CD14-positive monocyte (primary cell): Measurements from ENCODE around the gene SYNJ2. TPM values are rescaled to one million over a fixed set of nuclear protein-coding genes. Genes with fewer than 3 reads are reported as not detected.

Experiments used
- DNase-seq, 3 donors: peaks; one replicate each; pipeline ENCODE4 v3.0.0-alpha.2; 2011 to 2022
- H2AFZ ChIP-seq: 2 replicates; pipeline ENCODE4 v1.6.0; 2012; ENCODE audit warnings: mild to moderate bottlenecking, low read depth, low read length, inconsistent platforms; ENCODE audit not compliant: insufficient read depth, poor library complexity, severe bottlenecking
- H3K27ac ChIP-seq, 2 donors: 1 replicate in 1 of 2; 2 replicates in 1 of 2; pipeline ENCODE4 v1.5.1; 2012 to 2013; ENCODE audit warnings: low read length in 2 of 2, control low read depth in 1 of 2, inconsistent platforms in 1 of 2, low read depth in 1 of 2, mild to moderate bottlenecking in 1 of 2
- H3K27me3 ChIP-seq, 2 donors: one replicate each; pipeline versions ENCODE4 v1.6.0 to v1.6.1; 2011 to 2013; ENCODE audit warnings: low read length in 2 of 2; ENCODE audit not compliant: control insufficient read depth in 2 of 2, insufficient read depth in 2 of 2
- H3K36me3 ChIP-seq, 2 donors: replicated peaks in 1 of 2; 1 replicate in 1 of 2; 2 replicates in 1 of 2; pipeline versions ENCODE4 v1.5.1 to v1.6.1; 2012 to 2013; ENCODE audit warnings: low read length in 2 of 2, control low read depth in 1 of 2, inconsistent platforms in 1 of 2, mild to moderate bottlenecking in 1 of 2; ENCODE audit not compliant: insufficient read depth in 2 of 2, control insufficient read depth in 1 of 2
- H3K4me1 ChIP-seq, 2 donors: 1 replicate in 1 of 2; 2 replicates in 1 of 2; pipeline versions ENCODE4 v1.5.1 to v1.6.1; 2012 to 2013; ENCODE audit warnings: low read length in 2 of 2, control low read depth in 1 of 2, inconsistent platforms in 1 of 2, mild to moderate bottlenecking in 1 of 2, moderate library complexity in 1 of 2; ENCODE audit not compliant: insufficient read depth in 2 of 2, control insufficient read depth in 1 of 2
- H3K4me2 ChIP-seq: replicated peaks from 2 replicates; pipeline ENCODE3; 2012; ENCODE audit warnings: low read length, moderate library complexity, mild to moderate bottlenecking; ENCODE audit not compliant: poor library complexity, severe bottlenecking; ENCODE audit errors: extremely low read depth
- H3K4me3 ChIP-seq, 3 experiments: fragments of 200-600 bp in 1 of 3; sonication (generic) in 1 of 3; replicated peaks in 1 of 3; 1 replicate in 2 of 3; 2 replicates in 1 of 3; pipeline ENCODE4 v1.5.1; 2011 to 2013; ENCODE audit warnings: low read length in 3 of 3, mild to moderate bottlenecking in 3 of 3, control low read depth in 2 of 3, low read depth in 2 of 3, inconsistent platforms in 1 of 3, moderate library complexity in 1 of 3
- H3K79me2 ChIP-seq: 2 replicates; pipeline ENCODE4 v1.6.0; 2012; ENCODE audit warnings: mild to moderate bottlenecking, control low read depth, inconsistent platforms, low read length, moderate library complexity; ENCODE audit not compliant: insufficient read depth
- H3K9ac ChIP-seq: 2 replicates; pipeline ENCODE4 v1.6.0; 2017; ENCODE audit warnings: low read length, mild to moderate bottlenecking; ENCODE audit not compliant: insufficient read depth, poor library complexity, severe bottlenecking
- H3K9me3 ChIP-seq, 2 donors: replicated peaks in 1 of 2; 1 replicate in 1 of 2; 2 replicates in 1 of 2; pipeline versions ENCODE4 v1.5.1 to v1.6.1; 2012 to 2013; ENCODE audit warnings: low read length in 2 of 2, control low read depth in 1 of 2; ENCODE audit not compliant: control insufficient read depth in 1 of 2, insufficient read depth in 1 of 2
- H4K20me1 ChIP-seq: 2 replicates; pipeline ENCODE4 v1.6.0; 2012; ENCODE audit warnings: mild to moderate bottlenecking, low read length, control low read depth, moderate library complexity; ENCODE audit not compliant: insufficient read depth
- H3K27ac Mint-ChIP-seq, 7 donors: one replicate each; pipeline ENCODE4 v1.8.0; 2020; ENCODE audit warnings: mild to moderate bottlenecking in 7 of 7, mixed read lengths in 7 of 7, moderate library complexity in 6 of 7, inconsistent platforms in 2 of 7
- H3K27me3 Mint-ChIP-seq, 3 donors: one replicate each; pipeline ENCODE4 v1.8.0; 2021 to 2022; ENCODE audit warnings: low read depth in 3 of 3, mild to moderate bottlenecking in 3 of 3, mixed read lengths in 3 of 3, moderate library complexity in 3 of 3, inconsistent platforms in 1 of 3
- H3K36me3 Mint-ChIP-seq, 2 donors: one replicate each; pipeline ENCODE4 v1.8.0; 2020; ENCODE audit warnings: mixed read lengths in 2 of 2, inconsistent platforms in 1 of 2, mild to moderate bottlenecking in 1 of 2
- H3K4me1 Mint-ChIP-seq: one replicate; pipeline ENCODE4 v1.8.0; 2020; ENCODE audit warnings: mild to moderate bottlenecking, mixed read lengths
- H3K4me3 Mint-ChIP-seq, 2 donors: one replicate each; pipeline ENCODE4 v1.8.0; 2020; ENCODE audit warnings: mild to moderate bottlenecking in 2 of 2, mixed read lengths in 2 of 2, moderate library complexity in 1 of 2
- H3K9me3 Mint-ChIP-seq, 7 donors: one replicate each; pipeline ENCODE4 v1.8.0; 2020 to 2022; ENCODE audit warnings: mixed read lengths in 7 of 7, mild to moderate bottlenecking in 6 of 7, moderate library complexity in 6 of 7, inconsistent platforms in 2 of 7
- CTCF ChIP-seq: fragments of 200-600 bp; IDR thresholded peaks from one replicate; pipeline ENCODE4 v1.8.0; 2022; ENCODE audit warnings: antibody characterized with exemption, mild to moderate bottlenecking
- whole genome bisulfite sequencing: methylation state at CpG from one replicate; pipeline ENCODE4 v1.1.5; 2013; ENCODE audit warnings: missing lambda C conversion rate; ENCODE audit not compliant: insufficient coverage; 5-methylcytosine and 5-hydroxymethylcytosine counted together
- intact Hi-C, 2 donors: fragments of 100-400 bp; cut with micrococcal nuclease; formaldehyde crosslinking; loops; one replicate each; pipeline versions ENCODE4 v1.15.0 to v1.15.1; 2023
- polyA plus RNA-seq, 3 donors: library from polyadenylated mRNA; depleted of rRNA in 1 of 3; unstranded in 2 of 3; stranded (reverse) in 1 of 3; fragments of 300-500 nt in 2 of 3; fragments of >200 nt in 1 of 3; fragmentation: Illumina TruSeq in 2 of 3; gene quantifications; 1 replicate in 2 of 3; 2 replicates in 1 of 3; pipeline ENCODE4 v1.2.3, GENCODE V29; 2012 to 2021

The SYNJ2 gene
- polyA plus RNA-seq, 3 donors: 0.82 to 2.0 (median 1.6) TPM

GRCh38 chr6:158016571-158017383 lies 35.1 kb downstream of the SYNJ2 start:
- H3K9ac ChIP-seq: no peak overlapping the region
- H3K79me2 ChIP-seq: no peaks in the 10 kb centered on the region
- Mint-ChIP-seq H3K4me3 (no peak overlapping the region), H3K36me3 (peaks cover 3 to 7% of the 10 kb centered on the region in 2 donors), H3K9me3 (no peaks in the 10 kb centered on the region), H3K4me1 (peaks cover 10% of the 10 kb centered on the region), H3K27me3 (peaks cover 0 to 2% (median 1%) of the 10 kb centered on the region in 3 donors), H3K27ac (no peak overlapping the region)
- no peak overlapping the region for H3K4me3 ChIP-seq
- DNase-seq: no peak
- H2AFZ ChIP-seq: no peak overlapping the region
- H3K36me3 ChIP-seq: no peaks in the 10 kb centered on the region
- H3K27me3 ChIP-seq: no peaks in the 10 kb centered on the region
- WGBS: 91% methylated on average over 10 of the region's 20 CpGs
- no peak overlapping the region for H3K4me2 ChIP-seq
- no peak overlapping the region for H3K27ac ChIP-seq
- H4K20me1 ChIP-seq: no peaks in the 10 kb centered on the region
- peaks cover under 1 to 2% of the 10 kb centered on the region in 2 donors for H3K4me1 ChIP-seq
- TF ChIP-seq CTCF: no peak
- H3K9me3 ChIP-seq: no peaks in the 10 kb centered on the region
- intact Hi-C loops: no loop called here

- Mint-ChIP-seq H3K9me3 (no peaks in the 10 kb centered on the region), H3K4me1 (peaks cover 7% of the 10 kb centered on the region), H3K4me3 (no peak overlapping the region), H3K27me3 (peaks cover 0 to 2% (median 0%) of the 10 kb centered on the region in 3 donors), H3K27ac (no peak overlapping the region), H3K36me3 (peaks cover 3 to 7% of the 10 kb centered on the region in 2 donors)
- no peaks in the 10 kb centered on the region for H3K79me2 ChIP-seq
- H3K27ac ChIP-seq: no peak overlapping the region
- H3K4me3 ChIP-seq: no peak overlapping the region
- no peaks in the 10 kb centered on the region for H3K27me3 ChIP-seq
- H3K4me1 ChIP-seq: no peaks in the 10 kb centered on the region
- no peak overlapping the region for H3K4me2 ChIP-seq
- no peaks in the 10 kb centered on the region for H4K20me1 ChIP-seq
- no peak overlapping the region for H2AFZ ChIP-seq
- TF ChIP-seq CTCF: no peak
- intact Hi-C loops: no loop called here
- no peaks in the 10 kb centered on the region for H3K9me3 ChIP-seq
- H3K9ac ChIP-seq: no peak overlapping the region
- H3K36me3 ChIP-seq: no peaks in the 10 kb centered on the region
- DNase-seq: no peak
- WGBS: 91% methylated on average over 8 of the region's 13 CpGs
These were observed 36.0 kb downstream of the SYNJ2 start for GRCh38 chr6:158017621-158018040.
